ENCODE data around the gene PARVG.

- TF ChIP-seq POLR2A (IDR thresholded peaks at IDR 0.05; ENCODE audit: low read length) (no peak), GATA1 (IDR thresholded peaks at IDR 0.05; ENCODE audit: low read depth, low read length) (no peak)
Measured at GRCh38 chr22:44246615-44247326, 66.0 kb downstream of the PARVG start.

All from erythroblast (primary cell).